ENCODE data around the gene TSPAN3. TPM values are rescaled to one million over a fixed set of nuclear protein-coding genes. Genes with fewer than 3 reads are reported as not detected.

Gene TSPAN3
- total RNA-seq, 1 experiment from 2014 or later = 404 TPM

GRCh38 chr15:77022646-77023575 is 48.0 kb downstream of the TSPAN3 start:
- Mint-ChIP-seq H3K4me1 (ENCODE audit: low read depth, unreplicated experiment) (no peaks in the 10 kb centered on the region), H3K27ac (ENCODE audit: unreplicated experiment) (no peak overlapping the region), H3K27me3 (ENCODE audit: unreplicated experiment) (peaks cover 52% of the 10 kb centered on the region), H3K36me3 (ENCODE audit: insufficient read depth, unreplicated experiment) (peaks cover 12% of the 10 kb centered on the region), H3K9me3 (ENCODE audit: low read depth, unreplicated experiment) (no peaks in the 10 kb centered on the region), H3K4me3 (ENCODE audit: low read depth, unreplicated experiment) (no peak overlapping the region)
- intact Hi-C loops (cut with micrococcal nuclease; ENCODE audit: unreplicated experiment) = no loop called here
- DNase-seq = no peak
- TF ChIP-seq CTCF (IDR thresholded peaks at IDR 0.05; ENCODE audit: unreplicated experiment) = no peak
- CTCF ChIA-PET = interaction anchor here (1.1 to 1.4 kb wide), 2 partner anchors 85 to 520 kb away, joined by 3 to 5 read pairs; no protein-coding TSS in a partner anchor
- BruUV-seq (replicated peaks) = no TSS peak

- no peak for DNase-seq
- intact Hi-C loops (cut with micrococcal nuclease; ENCODE audit: unreplicated experiment) = no loop called here
- no TSS peak for BruUV-seq (replicated peaks)
Measured at GRCh38 chr15:77021803-77022381, 49.0 kb downstream of the TSPAN3 start.

DNA sequence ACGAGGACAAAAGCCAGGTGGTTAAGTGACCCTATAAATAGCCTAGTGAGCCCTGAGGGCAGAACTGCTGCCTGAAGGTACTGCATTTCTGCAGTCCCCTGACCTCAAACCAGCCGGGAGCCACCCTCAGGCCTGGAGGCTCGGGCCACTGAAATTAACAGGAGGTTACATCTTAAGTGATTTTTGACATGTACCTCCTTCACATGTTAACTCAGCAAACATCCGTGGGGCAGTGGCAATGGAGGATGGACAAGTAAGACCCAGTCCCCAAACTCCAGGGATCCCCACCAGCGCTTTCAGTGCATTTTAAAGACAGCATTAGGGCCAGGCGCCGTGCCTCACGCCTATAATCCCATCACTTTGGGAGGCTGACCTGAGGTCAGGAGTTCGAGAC is 49.8 kb downstream of the TSPAN3 start:
- no peak for DNase-seq
- no peaks in the 10 kb centered on the region for H3K4me1 Mint-ChIP-seq (ENCODE audit: low read depth, unreplicated experiment)
- H3K27me3 Mint-ChIP-seq (ENCODE audit: unreplicated experiment) = peaks cover 62% of the 10 kb centered on the region
- no TSS peak for BruUV-seq (replicated peaks)
- CTCF ChIA-PET = no interaction called here
- intact Hi-C loops (cut with micrococcal nuclease; ENCODE audit: unreplicated experiment) = no loop called here
- H3K9me3 Mint-ChIP-seq (ENCODE audit: low read depth, unreplicated experiment) = no peaks in the 10 kb centered on the region
- H3K36me3 Mint-ChIP-seq (ENCODE audit: insufficient read depth, unreplicated experiment) = peaks cover 5% of the 10 kb centered on the region
- H3K27ac Mint-ChIP-seq (ENCODE audit: unreplicated experiment) = no peak overlapping the region
- TF ChIP-seq CTCF (IDR thresholded peaks at IDR 0.05; ENCODE audit: unreplicated experiment) = no peak
- H3K4me3 Mint-ChIP-seq (ENCODE audit: low read depth, unreplicated experiment) = no peak overlapping the region

More at GRCh38 chr15:77021803-77022381, 49.0 kb downstream of the TSPAN3 start:
- no peaks in the 10 kb centered on the region for H3K4me1 Mint-ChIP-seq (ENCODE audit: low read depth, unreplicated experiment)
- no peak for TF ChIP-seq CTCF (IDR thresholded peaks at IDR 0.05; ENCODE audit: unreplicated experiment)
- CTCF ChIA-PET = no interaction called here
- H3K27me3 Mint-ChIP-seq (ENCODE audit: unreplicated experiment) = peaks cover 62% of the 10 kb centered on the region
- H3K27ac Mint-ChIP-seq (ENCODE audit: unreplicated experiment) = no peak overlapping the region
- H3K4me3 Mint-ChIP-seq (ENCODE audit: low read depth, unreplicated experiment) = no peak overlapping the region
- peaks cover 9% of the 10 kb centered on the region for H3K36me3 Mint-ChIP-seq (ENCODE audit: insufficient read depth, unreplicated experiment)
- H3K9me3 Mint-ChIP-seq (ENCODE audit: low read depth, unreplicated experiment) = no peaks in the 10 kb centered on the region

GRCh38 chr15:77020348-77021087 is 50.4 kb downstream of the TSPAN3 start:
- intact Hi-C loops (cut with micrococcal nuclease; ENCODE audit: unreplicated experiment) = no loop called here
- no peaks in the 10 kb centered on the region for H3K9me3 Mint-ChIP-seq (ENCODE audit: low read depth, unreplicated experiment)
- H3K27me3 Mint-ChIP-seq (ENCODE audit: unreplicated experiment) = peaks cover 60% of the 10 kb centered on the region
- no TSS peak for BruUV-seq (replicated peaks)
- no peak overlapping the region for H3K27ac Mint-ChIP-seq (ENCODE audit: unreplicated experiment)
- H3K36me3 Mint-ChIP-seq (ENCODE audit: insufficient read depth, unreplicated experiment) = peaks cover 5% of the 10 kb centered on the region
- H3K4me3 Mint-ChIP-seq (ENCODE audit: low read depth, unreplicated experiment) = no peak overlapping the region
- no peak for DNase-seq
- no peak for TF ChIP-seq CTCF (IDR thresholded peaks at IDR 0.05; ENCODE audit: unreplicated experiment)
- H3K4me1 Mint-ChIP-seq (ENCODE audit: low read depth, unreplicated experiment) = no peaks in the 10 kb centered on the region
- CTCF ChIA-PET = interaction anchor here (0.6 kb wide), 1 partner anchor 550 kb away, joined by 5 read pairs; no protein-coding TSS in a partner anchor

Data from Calu3 (cell line).